Measurements from ENCODE around the gene ZNF576. TPM values are rescaled to one million over a fixed set of nuclear protein-coding genes. Genes with fewer than 3 reads are reported as not detected.
"Not testable (repeated sequence)": the region's sequence is repeated elsewhere in the genome, so short reads cannot be mapped to it uniquely, and the experiment has no call there.

ZNF576 gene
- total RNA-seq, result 20.4 TPM

- peak; percentile 100 for DNase-seq (ENCODE audit: low spot score)
Measured at GRCh38 chr19:43595999-43596841, at the start of gene ZNF576, which contains the start of gene IRGQ. Gene ZNF576 (plus strand): TSS chr19:43596595. CDS start chr19:43597109, 514 bp downstream. Gene IRGQ (minus strand): TSS chr19:43596134. CDS start chr19:43595338, 796 bp downstream.

DNA sequence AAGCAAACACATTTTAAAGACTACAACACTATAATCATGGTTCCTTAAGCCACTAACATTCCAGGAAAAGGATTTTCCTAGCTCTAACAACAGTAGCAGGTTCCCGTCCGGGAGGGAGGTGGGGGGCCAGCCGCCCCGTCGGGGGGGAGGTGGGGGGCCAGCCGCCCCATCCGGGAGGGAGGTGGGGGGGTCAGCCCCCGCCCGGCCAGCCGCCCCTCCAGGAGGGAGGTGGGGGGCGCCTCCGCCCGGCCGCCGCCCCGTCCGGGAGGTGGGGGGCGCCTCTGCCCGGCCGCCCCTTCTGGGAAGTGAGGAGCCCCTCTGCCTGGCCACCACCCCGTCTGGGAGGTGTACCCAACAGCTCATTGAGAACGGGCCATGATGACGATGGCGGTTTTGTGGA is 48.5 kb upstream of the ZNF576 start:
- not testable (repeated sequence) for DNase-seq (ENCODE audit: low spot score)

GRCh38 chr19:43548706-43549105 is 47.7 kb upstream of the ZNF576 start:
- DNase-seq (ENCODE audit: low spot score), result no peak

DNA sequence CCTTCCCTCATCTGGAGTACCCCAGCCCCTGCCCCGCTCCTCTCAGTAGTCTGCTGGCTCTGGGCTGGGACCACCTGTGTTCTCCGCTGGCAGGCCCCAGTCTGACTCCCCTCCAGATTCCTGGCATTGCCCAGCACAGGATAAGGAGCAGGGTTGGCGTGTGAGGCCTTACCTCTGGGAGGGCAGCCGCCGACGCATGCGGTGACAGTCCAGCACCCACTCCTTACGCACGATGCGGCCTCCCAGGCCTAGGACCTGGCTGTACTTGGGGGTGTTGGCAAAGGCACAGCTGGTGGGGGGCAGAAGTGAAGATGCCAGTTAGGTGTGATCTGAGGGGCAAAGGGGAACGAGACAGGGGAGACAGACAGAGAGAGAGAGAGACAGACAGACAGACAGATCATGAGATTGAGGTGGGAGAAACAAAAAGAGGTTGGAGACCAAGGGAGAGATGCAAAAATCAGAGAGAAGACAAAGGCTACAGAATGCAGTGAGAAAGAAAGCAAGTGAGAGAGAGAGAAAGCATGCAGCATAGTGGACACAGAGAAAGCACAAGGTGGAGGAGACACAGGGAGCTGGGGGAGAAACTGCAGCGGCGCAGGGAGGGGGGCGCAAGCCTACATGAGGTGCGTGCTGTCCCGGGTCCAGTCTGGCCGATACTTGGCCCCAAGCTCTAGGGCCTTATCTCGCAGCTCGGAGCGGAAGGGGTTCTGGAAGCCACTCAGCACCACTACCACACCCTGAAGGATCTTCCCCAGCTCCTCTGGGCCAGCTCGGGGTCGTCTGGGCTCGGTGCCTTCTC is 44.8 kb upstream of the ZNF576 start:
- DNase-seq (ENCODE audit: low spot score), result no peak

DNA sequence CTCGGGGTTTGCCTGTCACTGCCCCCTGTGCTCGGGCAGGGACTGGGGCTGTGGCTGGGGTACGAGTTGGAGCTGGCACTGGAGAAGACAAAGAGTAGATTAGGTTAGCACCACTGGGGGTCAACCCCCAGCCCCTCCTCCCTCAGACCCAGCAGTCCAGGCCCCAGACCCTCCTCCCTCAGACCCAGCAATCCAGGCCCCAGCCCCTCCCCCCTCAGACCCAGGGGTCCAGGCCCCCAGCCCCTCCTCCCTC is 44.3 kb upstream of the ZNF576 start:
- DNase-seq (ENCODE audit: low spot score), result no peak

- no peak for DNase-seq (ENCODE audit: low spot score)
Measured at GRCh38 chr19:43552616-43553015, 43.8 kb upstream of the ZNF576 start.

DNA sequence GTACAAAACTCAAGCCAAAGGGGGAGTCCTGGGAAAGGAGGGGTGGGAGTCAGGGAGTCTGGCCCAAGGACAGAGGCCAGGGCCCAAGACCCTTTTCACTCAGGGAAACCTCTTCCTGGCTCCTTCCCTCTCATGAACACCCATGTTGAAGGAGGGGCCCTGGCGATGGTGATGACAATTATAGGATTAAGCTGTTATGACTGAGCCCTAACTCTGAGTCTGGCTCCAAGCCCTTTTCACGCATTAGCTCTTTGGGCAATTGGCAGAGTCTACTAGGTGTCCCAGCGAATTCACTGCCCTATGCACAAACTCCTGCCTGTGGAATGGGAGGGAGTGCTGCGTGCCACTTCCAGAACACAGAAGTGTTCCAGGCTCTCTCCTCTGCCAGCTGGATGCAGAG is 42.7 kb upstream of the ZNF576 start:
- no peak for DNase-seq (ENCODE audit: low spot score)

- DNase-seq (ENCODE audit: low spot score), result no peak
Measured at GRCh38 chr19:43554317-43554895, 42.0 kb upstream of the ZNF576 start.

DNA sequence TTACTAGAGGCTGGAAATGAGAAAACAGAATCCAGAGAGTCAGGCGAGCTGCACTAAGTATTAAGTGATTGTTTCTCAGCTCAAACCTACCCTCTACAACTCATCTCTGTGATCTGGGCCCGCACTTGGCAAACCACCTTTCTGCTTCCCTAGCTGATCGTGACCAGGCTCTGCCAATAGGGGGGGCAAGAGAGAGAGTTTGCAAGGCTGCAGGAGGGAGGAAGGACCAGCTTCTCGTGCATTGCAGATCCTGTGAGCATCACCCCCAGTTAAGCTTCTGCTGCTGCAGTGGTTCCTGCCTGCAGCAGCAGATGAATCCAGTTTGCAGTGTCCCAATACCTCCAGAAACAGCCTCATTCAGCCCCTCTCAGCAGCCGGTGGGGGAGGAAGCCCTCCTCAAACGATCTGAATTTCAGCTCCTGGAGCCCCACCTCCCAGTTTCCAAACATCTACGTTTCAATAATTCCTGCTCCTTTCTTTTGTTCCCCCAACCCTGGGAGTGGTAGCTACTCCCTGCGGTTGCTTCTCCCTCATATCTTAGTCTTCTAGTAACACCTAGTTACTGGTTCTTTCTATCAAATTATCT is 41.1 kb upstream of the ZNF576 start:
- peak; percentile 69 for DNase-seq (ENCODE audit: low spot score)

DNA sequence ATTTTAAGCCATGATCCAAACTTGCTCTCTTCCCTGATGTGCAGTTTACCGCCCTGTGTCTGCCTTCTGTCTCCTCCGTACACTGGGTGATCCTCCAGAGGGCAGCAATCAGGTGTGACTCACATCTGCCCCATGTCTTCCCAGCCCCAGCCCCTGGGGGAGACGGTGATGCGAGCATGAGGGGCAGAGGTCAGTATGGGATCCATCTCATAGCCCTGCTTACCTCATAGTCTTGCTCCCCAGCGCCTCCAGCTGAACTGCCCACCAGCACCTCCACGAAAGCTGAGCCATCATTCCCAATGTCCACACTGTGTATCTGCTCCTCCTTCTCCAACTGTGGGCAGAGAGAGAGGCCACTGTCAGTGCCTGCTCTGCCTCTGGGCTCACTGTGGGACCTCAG is 35.7 kb upstream of the ZNF576 start:
- no peak for DNase-seq (ENCODE audit: low spot score)

GRCh38 chr19:43561139-43561970 is 35.0 kb upstream of the ZNF576 start:
- DNase-seq (ENCODE audit: low spot score), result no peak

GRCh38 chr19:43562226-43562697 is 34.1 kb upstream of the ZNF576 start:
- DNase-seq (ENCODE audit: low spot score), result no peak

- DNase-seq (ENCODE audit: low spot score), result peak; percentile 76
Measured at GRCh38 chr19:43562698-43563241, 33.6 kb upstream of the ZNF576 start.

DNA sequence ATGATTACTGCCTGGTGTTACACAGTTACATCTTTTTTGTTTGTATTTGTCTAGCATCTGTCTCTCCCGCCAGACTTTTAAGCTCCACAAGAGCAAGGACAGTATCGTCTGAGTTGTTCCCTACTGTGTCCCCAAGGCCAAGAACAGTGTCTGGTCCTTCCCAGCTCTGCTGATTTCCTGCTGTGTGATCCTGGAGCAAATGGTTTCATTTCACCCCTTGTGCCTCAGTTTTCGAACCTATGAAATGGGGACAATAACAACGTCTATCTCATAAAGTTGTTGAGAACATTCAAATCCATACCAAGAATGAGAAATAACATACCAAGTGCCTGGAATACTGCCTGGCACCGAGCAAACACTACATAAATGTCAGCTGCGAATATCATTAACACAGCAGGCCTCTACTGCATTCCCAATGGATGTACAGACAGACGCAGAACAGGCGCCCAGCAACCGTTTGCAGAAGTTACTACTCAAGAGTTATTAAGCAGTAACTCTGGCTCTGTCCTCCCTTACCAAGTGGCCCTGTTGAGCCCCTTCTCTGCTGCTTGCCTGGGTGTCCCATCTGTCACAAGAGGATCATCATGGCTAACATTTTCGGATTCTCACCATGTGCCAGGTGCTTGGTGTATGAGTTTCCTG is 32.5 kb upstream of the ZNF576 start:
- DNase-seq (ENCODE audit: low spot score), result no peak

GRCh38 chr19:43564800-43565199 is 31.6 kb upstream of the ZNF576 start:
- no peak for DNase-seq (ENCODE audit: low spot score)

DNA sequence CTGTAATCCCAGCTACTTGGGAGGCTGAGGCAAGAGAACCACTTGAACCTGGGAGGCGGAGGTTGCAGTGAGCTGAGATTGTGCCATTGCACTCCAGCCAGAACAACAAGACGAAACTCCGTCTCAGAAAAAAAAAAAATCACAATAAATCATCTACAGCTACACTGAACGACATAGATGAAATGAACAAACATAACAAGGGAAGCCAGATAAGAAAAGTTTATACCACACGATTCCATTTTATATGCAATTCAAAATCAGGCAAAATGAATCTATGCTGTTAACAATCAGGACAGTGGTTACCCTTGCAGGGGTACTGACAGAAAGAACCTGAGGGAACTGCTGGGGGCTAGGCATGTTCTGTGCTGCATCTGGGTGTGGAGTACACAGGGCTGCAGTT is 26.7 kb upstream of the ZNF576 start:
- no peak for DNase-seq (ENCODE audit: low spot score)

DNA sequence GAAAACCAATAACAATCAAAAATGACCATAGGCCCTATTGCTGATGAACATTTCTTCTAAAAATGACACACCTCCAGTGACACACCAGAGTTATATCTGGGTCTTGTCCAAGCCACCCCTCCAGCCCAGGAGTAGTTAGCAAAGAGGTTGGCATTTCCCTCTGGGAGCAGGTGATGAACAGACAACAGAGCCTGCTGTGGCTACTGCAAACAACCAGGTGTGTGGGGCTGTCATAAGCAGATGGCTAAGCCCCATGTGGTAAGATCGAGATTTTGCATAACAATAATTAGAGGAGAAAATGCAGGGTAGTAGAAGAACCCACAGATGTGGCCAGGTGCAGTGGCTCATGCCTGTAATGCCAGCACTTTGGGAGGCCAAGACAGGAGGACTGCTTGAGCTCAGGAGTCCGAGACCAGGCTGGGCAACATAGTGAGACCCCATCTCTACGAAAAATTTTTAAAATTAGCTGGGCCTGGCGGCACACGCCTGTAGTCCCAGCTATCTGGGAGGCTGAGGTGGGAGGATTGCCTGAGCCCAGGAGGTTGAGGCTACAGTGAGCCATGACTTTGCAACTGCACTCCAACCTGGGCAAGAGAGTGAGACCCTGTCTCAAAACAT is 26.1 kb upstream of the ZNF576 start:
- no peak for DNase-seq (ENCODE audit: low spot score)

DNA sequence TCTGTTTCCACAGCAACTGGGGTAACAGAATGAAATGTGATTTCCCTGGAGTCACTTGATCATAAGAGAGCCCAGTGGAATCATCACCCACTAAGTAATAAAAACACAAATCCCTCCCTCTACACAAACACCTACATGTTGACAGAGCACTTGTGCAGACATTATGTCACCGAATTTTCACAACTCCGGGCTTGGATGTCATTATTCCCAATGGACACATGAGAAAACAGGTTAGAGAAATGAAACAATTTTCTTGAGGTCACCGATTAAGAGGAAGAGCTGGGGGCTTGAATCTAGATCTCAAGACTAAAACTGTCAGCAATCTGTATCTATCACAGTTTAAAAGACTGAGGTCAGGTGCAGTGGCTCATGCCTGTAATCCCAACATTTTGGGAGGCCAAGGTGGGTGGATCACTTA is 24.2 kb upstream of the ZNF576 start:
- DNase-seq (ENCODE audit: low spot score), result no peak

GRCh38 chr19:43574424-43575155 is 21.8 kb upstream of the ZNF576 start:
- no peak for DNase-seq (ENCODE audit: low spot score)

All from ureter (tissue), 1 donor.